Naive thymus-derived CD8-positive, alpha-beta T cell (primary cell): ENCODE results near the gene KRT9. TPM values are rescaled to one million over a fixed set of nuclear protein-coding genes. Genes with fewer than 3 reads are reported as not detected.
"Not testable (repeated sequence)": the region's sequence is repeated elsewhere in the genome, so short reads cannot be mapped to it uniquely, and the experiment has no call there.

ENCODE experiments used
- ATAC-seq, 2 donors: fragments of 150-1000 bp; cut with Tn5 transposase in 1 of 2; sonication (Bioruptor Pico), chemical (Tn5 transposase) in 1 of 2; 1 replicate in 1 of 2; 2 replicates in 1 of 2; pipeline ENCODE4 v1.10.0; 2021; ENCODE audit warnings: mild to moderate bottlenecking in 2 of 2, moderate library complexity in 2 of 2
- POLR2A ChIA-PET: fragments of 350-600 bp; sonication (Branson Sonifier 250); formaldehyde crosslinking; loops from one replicate; lab custom pipeline; 2021; ENCODE audit warnings: antibody characterized with exemption; lab: Charles Lee
- DNase-seq, 10 donors: peaks; one replicate each; pipeline versions ENCODE4 v3.0.0 to v3.0.0-alpha.2; 2020 to 2022
- H3K27ac Mint-ChIP-seq, 10 donors: one replicate each; pipeline ENCODE4 v1.8.0; 2020 to 2022; ENCODE audit warnings: mild to moderate bottlenecking in 10 of 10, mixed read lengths in 10 of 10, moderate library complexity in 4 of 10, inconsistent platforms in 1 of 10
- H3K27me3 Mint-ChIP-seq, 5 donors: one replicate each; pipeline ENCODE4 v1.8.0; 2021 to 2022; ENCODE audit warnings: mixed read lengths in 5 of 5
- H3K36me3 Mint-ChIP-seq, 3 donors: one replicate each; pipeline ENCODE4 v1.8.0; 2020 to 2022; ENCODE audit warnings: mixed read lengths in 3 of 3, mild to moderate bottlenecking in 2 of 3, inconsistent platforms in 1 of 3
- H3K4me1 Mint-ChIP-seq, 4 donors: one replicate each; pipeline ENCODE4 v1.8.0; 2021 to 2022; ENCODE audit warnings: mixed read lengths in 4 of 4
- H3K4me3 Mint-ChIP-seq, 10 donors: one replicate each; pipeline ENCODE4 v1.8.0; 2020 to 2022; ENCODE audit warnings: mild to moderate bottlenecking in 10 of 10, mixed read lengths in 10 of 10, moderate library complexity in 6 of 10, inconsistent platforms in 1 of 10
- H3K9me3 Mint-ChIP-seq, 9 donors: one replicate each; pipeline ENCODE4 v1.8.0; 2020 to 2022; ENCODE audit warnings: mixed read lengths in 9 of 9, mild to moderate bottlenecking in 3 of 9, inconsistent platforms in 1 of 9, moderate library complexity in 1 of 9
- polyA plus RNA-seq, 3 donors: library from polyadenylated mRNA; unstranded; fragments of 300-500 nt; fragmentation: Illumina TruSeq; gene quantifications; one replicate each; pipeline ENCODE4 v1.2.3, GENCODE V29; 2021
- total RNA-seq, 8 experiments: library from RNA in 2 of 8; stranded (reverse) in 2 of 8; gene quantifications; one replicate each; pipeline ENCODE4 v1.2.3 and lab custom pipeline; 2021 to 2026

Gene KRT9
- total and polyA plus RNA-seq, 5 experiments from 2014 or later: not detected

GRCh38 chr17:41614098-41614497 is 42.2 kb upstream of the KRT9 start:
- no peak overlapping the region for H3K4me3 Mint-ChIP-seq
- peak in 1 of 10 donors; percentile 41 for DNase-seq
- peaks cover 1 to 33% (median 16%) of the 10 kb centered on the region in 5 donors for H3K27me3 Mint-ChIP-seq
- ATAC-seq: no peak
- no peak overlapping the region for H3K27ac Mint-ChIP-seq
- H3K9me3 Mint-ChIP-seq: peaks cover 0 to under 1% (median 0%) of the 10 kb centered on the region in 9 donors
- H3K36me3 Mint-ChIP-seq: no peaks in the 10 kb centered on the region
- H3K4me1 Mint-ChIP-seq: peaks cover 0 to 1% (median 0%) of the 10 kb centered on the region in 4 donors
- POLR2A ChIA-PET: no interaction called here

GRCh38 chr17:41613277-41614082 is 41.6 kb upstream of the KRT9 start:
- H3K36me3 Mint-ChIP-seq: no peaks in the 10 kb centered on the region
- ATAC-seq (no peak), DNase-seq (peak in 1 of 10 donors; percentile 28)
- POLR2A ChIA-PET: no interaction called here
- no peak overlapping the region for H3K27ac Mint-ChIP-seq
- H3K4me1 Mint-ChIP-seq: peaks cover 0 to 1% (median 0%) of the 10 kb centered on the region in 4 donors
- H3K4me3 Mint-ChIP-seq: no peak overlapping the region
- peaks cover 0 to 5% (median 0%) of the 10 kb centered on the region in 9 donors for H3K9me3 Mint-ChIP-seq
- peaks cover 5 to 33% (median 18%) of the 10 kb centered on the region in 5 donors for H3K27me3 Mint-ChIP-seq

GRCh38 chr17:41612376-41613160 is 40.7 kb upstream of the KRT9 start, which contains the start of gene KRT16:
KRT16 (minus strand) TSS chr17:41612767; CDS start chr17:41612688, 79 bp downstream.
- H3K27me3 Mint-ChIP-seq: peaks cover 5 to 34% (median 18%) of the 10 kb centered on the region in 5 donors

GRCh38 chr17:41610965-41611640 is 39.2 kb upstream of the KRT9 start:
- POLR2A ChIA-PET: no interaction called here
- H3K27ac Mint-ChIP-seq: peak overlapping the region in 2 of 10 donors; percentile 29 to 38
- ATAC-seq (no peak), DNase-seq (peak in 1 of 10 donors; percentile 44)
- H3K36me3 Mint-ChIP-seq: peaks cover 7 to 15% (median 8%) of the 10 kb centered on the region in 3 donors
- peaks cover 6 to 23% (median 17%) of the 10 kb centered on the region in 9 donors for H3K9me3 Mint-ChIP-seq
- peaks cover 5 to 42% (median 28%) of the 10 kb centered on the region in 5 donors for H3K27me3 Mint-ChIP-seq
- H3K4me3 Mint-ChIP-seq: no peak overlapping the region
- H3K4me1 Mint-ChIP-seq: peaks cover 0 to 1% (median 0%) of the 10 kb centered on the region in 4 donors

More at GRCh38 chr17:41612376-41613160, 40.7 kb upstream of the KRT9 start, which contains the start of gene KRT16:
- H3K4me1 Mint-ChIP-seq, H3K36me3 Mint-ChIP-seq, H3K27ac Mint-ChIP-seq, ATAC-seq, POLR2A ChIA-PET, H3K9me3 Mint-ChIP-seq: not testable (repeated sequence)
- H3K4me3 Mint-ChIP-seq: peak within 1 kb of the TSS in 1 of 10 donors; percentile 58
- peak in 1 of 10 donors; percentile 42 for DNase-seq

GRCh38 chr17:41610061-41610517 is 38.2 kb upstream of the KRT9 start:
- Mint-ChIP-seq H3K27me3 (peaks cover 8 to 45% (median 32%) of the 10 kb centered on the region in 5 donors), H3K9me3 (peaks cover 7 to 32% (median 21%) of the 10 kb centered on the region in 9 donors), H3K36me3 (peaks cover 7 to 20% (median 10%) of the 10 kb centered on the region in 3 donors)
- DNase-seq: peak in 1 of 10 donors; percentile 45
- H3K4me1 Mint-ChIP-seq, H3K27ac Mint-ChIP-seq, H3K4me3 Mint-ChIP-seq, ATAC-seq, POLR2A ChIA-PET: not testable (repeated sequence)

- H3K27ac Mint-ChIP-seq, DNase-seq, H3K4me1 Mint-ChIP-seq, H3K4me3 Mint-ChIP-seq, ATAC-seq, POLR2A ChIA-PET: not testable (repeated sequence)
- H3K27me3 Mint-ChIP-seq: peaks cover 15 to 58% (median 40%) of the 10 kb centered on the region in 5 donors
- H3K36me3 Mint-ChIP-seq: peaks cover 7 to 20% (median 10%) of the 10 kb centered on the region in 3 donors
- H3K9me3 Mint-ChIP-seq: peaks cover 7 to 37% (median 23%) of the 10 kb centered on the region in 9 donors
These were observed 35.1 kb upstream of the KRT9 start for GRCh38 chr17:41606930-41607329.

- H3K27me3 Mint-ChIP-seq: peaks cover 12 to 38% (median 32%) of the 10 kb centered on the region in 5 donors
- H3K36me3 Mint-ChIP-seq: peaks cover 7 to 17% (median 10%) of the 10 kb centered on the region in 3 donors
- H3K4me1 Mint-ChIP-seq: peaks cover 0 to 2% (median 0%) of the 10 kb centered on the region in 4 donors
- POLR2A ChIA-PET: no interaction called here
- H3K4me3 Mint-ChIP-seq: no peak overlapping the region
- DNase-seq (no peak), ATAC-seq (no peak)
- peaks cover 6 to 27% (median 19%) of the 10 kb centered on the region in 9 donors for H3K9me3 Mint-ChIP-seq
- no peak overlapping the region for H3K27ac Mint-ChIP-seq
These were observed 30.7 kb upstream of the KRT9 start for GRCh38 chr17:41602524-41602923.

- peaks cover 11 to 28% (median 20%) of the 10 kb centered on the region in 5 donors for H3K27me3 Mint-ChIP-seq
- peaks cover 0 to 2% (median 0%) of the 10 kb centered on the region in 4 donors for H3K4me1 Mint-ChIP-seq
- no peak overlapping the region for H3K4me3 Mint-ChIP-seq
These were observed 28.5 kb upstream of the KRT9 start for GRCh38 chr17:41600318-41600717.

GRCh38 chr17:41599680-41600079 is 27.8 kb upstream of the KRT9 start:
- no peaks in the 10 kb centered on the region for H3K36me3 Mint-ChIP-seq
- H3K4me3 Mint-ChIP-seq: no peak overlapping the region
- POLR2A ChIA-PET: no interaction called here
- ATAC-seq: no peak
- no peak overlapping the region for H3K27ac Mint-ChIP-seq
- DNase-seq: no peak
- H3K27me3 Mint-ChIP-seq: peaks cover 12 to 35% (median 24%) of the 10 kb centered on the region in 5 donors
- H3K4me1 Mint-ChIP-seq: peaks cover 0 to 2% (median 0%) of the 10 kb centered on the region in 4 donors
- H3K9me3 Mint-ChIP-seq: peaks cover 0 to under 1% (median 0%) of the 10 kb centered on the region in 9 donors

More at GRCh38 chr17:41600318-41600717, 28.5 kb upstream of the KRT9 start:
- POLR2A ChIA-PET: no interaction called here
- Mint-ChIP-seq H3K27ac (no peak overlapping the region), H3K36me3 (peaks cover 0 to 2% (median 0%) of the 10 kb centered on the region in 3 donors), H3K9me3 (peaks cover 0 to 7% (median 0%) of the 10 kb centered on the region in 9 donors)
- ATAC-seq (no peak), DNase-seq (no peak)

- peak overlapping the region in 2 of 10 donors; percentile 27 to 62 for H3K27ac Mint-ChIP-seq
- peaks cover 0 to 2% (median 0%) of the 10 kb centered on the region in 4 donors for H3K4me1 Mint-ChIP-seq
- H3K9me3 Mint-ChIP-seq: no peaks in the 10 kb centered on the region
- POLR2A ChIA-PET: no interaction called here
- H3K27me3 Mint-ChIP-seq: peaks cover 9 to 22% (median 15%) of the 10 kb centered on the region in 5 donors
- no peak overlapping the region for H3K4me3 Mint-ChIP-seq
- ATAC-seq (no peak), DNase-seq (no peak)
- no peaks in the 10 kb centered on the region for H3K36me3 Mint-ChIP-seq
These were observed 23.7 kb upstream of the KRT9 start for GRCh38 chr17:41595585-41595984.

- DNase-seq (no peak), ATAC-seq (no peak)
- POLR2A ChIA-PET: no interaction called here
- Mint-ChIP-seq H3K27ac (no peak overlapping the region), H3K27me3 (peaks cover 12 to 26% (median 18%) of the 10 kb centered on the region in 5 donors), H3K9me3 (no peaks in the 10 kb centered on the region), H3K4me1 (peaks cover 0 to 2% (median 0%) of the 10 kb centered on the region in 4 donors), H3K4me3 (peak overlapping the region in 1 of 10 donors; percentile 35), H3K36me3 (peaks cover 0 to 2% (median 0%) of the 10 kb centered on the region in 3 donors)
These were observed 22.6 kb upstream of the KRT9 start for GRCh38 chr17:41594363-41594915.
